Stimulated activated CD8-positive, alpha-beta memory T cell treated with anti-CD3 and anti-CD28 coated beads, Interleukin-15, amount 100 ng/mL, for 1 hour (primary cell): ENCODE results near the gene UBE2M.
"Not testable (repeated sequence)": the region's sequence is repeated elsewhere in the genome, so short reads cannot be mapped to it uniquely, and the experiment has no call there.

Source experiments
- DNase-seq: peaks from one replicate; pipeline ENCODE4 v3.0.0-alpha.2; 2020; ENCODE audit warnings: low read depth

UBE2M gene

DNA sequence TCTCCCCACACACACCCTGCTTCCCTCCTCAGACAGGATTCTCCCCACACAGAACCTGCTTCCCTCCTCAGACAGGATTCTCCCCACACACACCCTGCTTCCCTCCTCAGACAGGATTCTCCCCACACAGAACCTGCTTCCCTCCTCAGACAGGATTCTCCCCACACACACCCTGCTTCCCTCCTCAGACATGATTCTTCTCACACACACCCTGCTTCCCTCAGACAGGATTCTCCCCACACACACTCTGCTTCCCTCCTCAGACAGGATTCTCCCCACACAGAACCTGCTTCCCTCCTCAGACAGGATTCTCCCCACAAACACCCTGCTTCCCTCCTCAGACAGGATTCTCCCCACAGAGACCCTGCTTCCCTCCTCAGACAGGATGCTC lies 19.2 kb downstream of the UBE2M start:
- not testable (repeated sequence) for DNase-seq

DNA sequence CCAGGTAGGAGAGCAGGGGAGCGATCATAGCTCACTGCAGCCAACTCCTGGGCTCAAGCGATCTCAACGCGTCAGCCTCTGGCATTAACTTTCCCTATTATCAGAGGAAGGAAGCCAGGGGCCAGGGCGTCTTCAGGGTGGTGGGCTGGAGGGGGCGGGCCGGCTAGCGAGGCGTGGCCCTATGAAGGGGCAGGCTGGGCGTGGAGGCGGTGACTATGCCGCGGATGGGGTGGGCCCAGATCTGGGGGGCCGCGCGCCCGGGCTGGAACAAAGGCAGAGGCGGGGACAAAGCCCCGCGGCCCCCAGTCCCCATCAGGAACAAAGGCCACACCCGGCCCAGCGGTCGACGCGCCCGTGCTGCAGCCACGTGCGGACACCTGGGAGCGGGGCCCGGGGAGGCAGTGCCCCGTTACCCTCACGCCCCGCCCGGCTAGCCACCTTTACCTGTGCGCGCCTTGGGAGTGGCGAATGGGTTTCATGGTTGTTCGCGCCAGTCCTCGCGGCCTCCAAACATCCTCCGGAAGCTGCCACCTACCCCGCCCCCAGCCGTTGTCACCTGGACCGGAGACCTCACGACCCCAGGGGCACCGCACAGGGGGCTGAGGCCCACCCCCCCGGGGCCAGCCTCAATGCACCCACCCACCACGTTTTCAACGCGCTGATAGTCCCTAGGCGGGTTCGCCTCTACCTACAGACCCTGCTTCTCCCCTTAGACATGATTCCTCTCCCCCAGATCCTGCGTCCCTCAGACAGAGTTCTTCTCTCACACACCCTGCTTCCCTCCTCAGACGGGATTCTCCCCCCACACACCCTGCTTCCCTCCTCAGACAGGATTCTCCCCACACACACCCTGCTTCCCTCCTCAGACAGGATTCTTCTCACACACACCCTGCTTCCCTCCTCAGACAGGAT lies 19.9 kb downstream of the UBE2M start:
- DNase-seq = no peak

DNA sequence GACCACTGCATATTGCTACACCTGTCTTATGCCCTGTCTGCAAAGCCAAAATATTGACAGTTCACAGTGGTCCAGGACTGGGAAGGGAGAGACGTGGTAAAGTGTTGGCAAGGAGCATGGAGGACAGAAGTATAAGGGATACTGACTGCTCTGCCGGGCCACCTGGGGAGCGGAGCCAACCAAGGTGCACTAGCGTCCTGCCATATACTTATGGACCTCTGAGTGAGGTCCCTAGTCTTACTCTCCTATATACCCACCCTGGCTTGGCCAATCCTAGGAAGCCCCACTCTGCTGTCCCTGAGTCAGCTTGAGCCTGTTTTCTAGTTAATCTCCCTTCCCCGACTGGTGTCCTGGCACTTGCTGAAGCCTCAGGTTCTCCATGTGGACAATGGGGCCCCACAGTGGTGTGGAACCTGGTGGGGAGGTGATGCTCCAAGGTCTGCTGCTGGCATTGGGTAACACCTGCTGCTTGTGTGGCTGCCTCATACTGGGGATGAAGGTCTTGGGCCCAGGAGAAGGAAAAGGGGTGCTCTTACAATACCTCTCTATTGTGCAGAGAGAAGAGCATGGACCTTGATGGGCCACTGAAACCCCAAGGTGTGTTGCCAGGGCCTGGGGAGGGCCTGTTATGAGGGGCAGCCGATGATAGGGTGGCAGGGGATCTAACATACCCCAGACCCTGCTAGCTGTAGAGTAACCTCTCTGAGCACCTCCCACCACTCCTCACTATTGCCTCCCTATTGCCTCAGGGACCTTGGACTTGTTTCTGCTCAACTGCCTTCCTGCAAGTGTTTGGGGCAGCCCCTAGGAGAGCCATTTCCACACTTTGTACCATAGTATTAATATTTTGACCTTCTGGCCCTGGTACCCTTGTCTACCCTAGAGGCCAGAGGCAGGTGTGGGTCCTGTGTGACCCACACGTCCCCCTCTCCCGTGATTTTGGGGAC lies 21.3 kb downstream of the UBE2M start:
- no peak for DNase-seq

DNA sequence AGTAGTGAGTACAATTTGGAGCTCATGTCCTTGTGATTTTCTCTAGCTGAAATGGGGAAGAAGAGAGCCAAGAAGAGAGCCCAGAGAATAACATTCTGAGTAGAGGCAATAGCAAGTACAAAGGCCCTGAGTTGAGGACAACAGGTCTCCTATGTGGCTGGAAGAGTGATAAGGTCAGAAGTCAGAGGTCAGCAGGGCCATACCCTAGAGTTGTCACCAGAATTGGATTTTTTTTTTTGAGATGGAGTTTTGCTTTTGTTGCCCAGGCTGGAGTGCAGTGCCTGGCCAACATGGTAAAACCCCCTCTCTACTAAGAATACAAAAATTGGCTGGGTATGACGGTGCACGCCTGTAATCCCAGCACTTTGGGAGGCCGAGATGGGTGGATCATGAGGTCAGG lies 22.6 kb downstream of the UBE2M start:
- no peak for DNase-seq

DNA sequence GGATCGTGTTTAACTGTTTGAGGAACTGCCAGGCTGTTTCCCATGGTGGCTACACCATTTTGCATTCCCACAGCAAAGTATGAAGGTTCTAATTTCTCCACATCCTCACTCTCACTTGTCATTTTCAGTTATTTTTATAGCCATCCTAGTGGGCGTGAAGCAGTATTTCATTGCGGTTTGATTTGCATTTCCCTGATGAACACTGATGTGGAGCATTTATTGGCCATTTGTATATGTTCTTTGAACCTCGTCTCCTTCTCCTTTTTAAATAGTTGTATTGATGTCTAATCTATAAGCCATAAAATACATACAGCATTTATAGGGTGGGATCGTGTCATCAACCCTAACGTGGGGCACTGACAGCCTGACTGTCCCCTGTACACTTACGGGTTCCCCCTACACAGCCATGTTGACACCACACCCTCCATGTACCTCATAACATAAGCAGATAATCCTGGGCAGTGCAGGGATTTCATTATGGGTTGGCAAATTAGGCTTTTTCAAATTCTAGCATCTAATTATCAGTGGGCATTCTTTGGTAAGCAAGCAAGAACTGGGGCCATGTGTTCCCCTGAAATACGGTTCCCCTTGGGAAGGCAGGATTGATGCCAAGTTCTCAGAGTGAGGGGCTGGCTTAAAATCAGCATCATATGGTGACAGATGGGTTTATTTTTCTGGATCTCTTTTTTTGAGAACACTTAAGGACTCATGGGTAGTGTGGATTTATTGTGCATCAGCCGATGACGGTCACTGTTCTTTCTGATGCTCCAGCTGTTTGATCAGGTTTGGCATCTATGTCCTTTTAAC lies 27.2 kb downstream of the UBE2M start:
- DNase-seq = no peak

DNA sequence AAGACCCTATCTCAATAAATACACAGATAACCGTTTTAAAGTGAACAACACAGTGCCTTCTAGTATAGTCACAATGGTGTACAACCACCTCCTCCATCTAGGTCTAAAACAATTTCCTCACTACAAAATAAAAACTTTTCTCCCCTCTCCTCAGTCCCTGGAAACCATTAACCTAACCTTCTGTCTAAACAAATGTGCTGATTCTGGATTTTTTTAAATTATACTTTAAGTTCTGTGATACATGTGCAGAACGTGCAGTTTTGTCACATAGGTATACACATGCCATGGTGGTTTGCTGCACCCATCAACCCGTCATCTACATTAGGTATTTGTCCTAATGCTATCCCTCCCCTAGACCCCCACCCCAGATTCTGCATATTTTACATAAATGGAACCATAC lies 29.0 kb downstream of the UBE2M start:
- DNase-seq = no peak

DNA sequence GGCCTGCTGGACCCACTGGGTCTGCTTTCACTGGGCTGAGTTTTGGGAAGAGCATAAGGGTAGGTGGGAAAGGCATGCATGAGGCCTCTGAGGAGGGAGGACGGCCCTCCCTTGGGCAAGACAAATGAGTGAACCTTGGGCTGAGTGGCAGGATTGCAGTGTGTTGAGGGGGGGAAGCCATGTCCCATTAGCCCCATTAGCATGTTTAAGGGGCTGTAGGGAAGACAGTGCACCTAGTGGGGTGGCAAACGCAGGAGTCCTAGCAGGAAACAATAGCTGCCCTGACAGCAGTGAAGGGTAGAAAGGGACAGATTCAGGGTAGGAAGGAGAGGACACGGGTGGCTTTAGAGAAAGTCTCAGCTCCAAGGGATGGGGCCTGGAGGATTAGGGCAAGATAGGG lies 35.7 kb downstream of the UBE2M start:
- DNase-seq = no peak

DNA sequence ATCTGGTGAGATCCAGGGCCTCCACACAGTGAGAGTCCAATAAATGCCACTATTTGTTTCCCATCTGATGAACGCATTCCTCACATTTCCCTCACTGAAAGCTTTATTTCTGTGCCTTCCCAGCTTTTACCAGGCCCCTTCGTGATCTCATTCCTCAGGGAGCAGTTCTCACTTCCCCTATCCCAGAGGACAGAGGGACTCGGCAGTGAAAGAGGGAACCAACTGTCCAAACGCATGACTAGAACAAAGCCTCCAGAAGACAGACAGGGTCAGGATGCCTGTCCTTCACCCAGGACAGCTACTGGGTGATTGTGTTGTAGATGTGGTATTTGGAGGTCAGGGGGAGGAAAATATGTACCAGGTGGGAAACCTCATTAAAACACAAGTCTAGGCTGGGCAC lies 36.8 kb downstream of the UBE2M start:
- DNase-seq = no peak

DNA sequence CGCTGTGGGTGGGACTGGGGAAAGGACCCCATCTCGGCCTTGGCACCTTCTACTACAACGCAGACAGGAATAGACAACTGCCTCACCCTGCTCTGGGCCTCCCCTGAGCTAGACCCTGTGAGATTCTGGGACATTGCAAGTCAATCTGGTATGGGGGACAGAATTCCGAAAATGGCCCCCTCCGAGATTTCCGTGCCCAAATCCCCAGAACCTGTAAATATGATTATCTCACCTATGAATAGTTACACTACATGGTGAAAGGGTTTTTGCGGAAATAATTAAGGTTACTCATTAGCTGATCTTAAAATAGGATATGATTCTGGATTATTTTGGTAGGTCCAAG lies 38.2 kb downstream of the UBE2M start:
- no peak for DNase-seq

DNA sequence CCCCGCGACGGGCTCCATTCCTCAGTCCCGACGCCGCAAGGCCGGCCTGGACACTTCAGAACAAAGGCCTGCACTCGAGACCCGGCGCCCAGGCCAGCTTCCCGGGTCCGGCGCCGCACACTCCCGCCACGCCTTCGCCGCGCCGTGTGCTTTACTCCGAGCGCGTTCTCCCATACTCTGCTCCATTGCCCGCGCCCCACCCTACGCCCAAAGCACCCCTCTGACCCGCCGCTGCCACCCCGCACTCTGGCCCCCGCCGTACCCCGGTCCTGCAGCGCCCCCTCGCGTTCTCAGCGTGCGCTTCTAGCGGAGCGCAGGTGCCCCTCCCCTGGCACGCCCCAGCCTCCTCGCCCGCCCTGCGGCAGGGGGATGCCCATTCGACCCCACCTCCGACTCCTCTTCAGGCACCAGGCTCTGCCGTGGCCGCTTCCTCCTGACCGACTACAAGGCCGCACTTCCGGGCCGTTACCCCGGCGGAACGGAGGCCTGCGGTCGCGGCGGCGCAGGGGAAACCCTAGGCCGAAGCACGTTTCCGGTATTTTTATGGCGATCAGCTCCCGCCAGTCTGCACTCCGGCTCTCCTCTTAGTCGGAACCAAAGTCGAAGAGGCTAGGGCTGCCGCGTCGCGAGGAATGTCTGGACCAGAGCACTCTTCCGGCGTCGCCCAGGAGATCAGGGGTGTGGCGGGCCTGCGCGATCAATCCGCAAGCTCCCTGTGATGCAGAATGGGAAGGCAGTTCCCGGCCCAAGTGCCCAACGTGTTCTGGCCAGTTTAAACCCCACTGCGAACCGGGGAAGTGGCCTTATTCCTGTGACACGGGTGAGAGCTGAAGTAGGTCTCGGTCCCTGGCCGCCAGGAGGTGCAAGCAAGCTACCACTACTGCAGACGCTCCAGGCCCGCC lies 38.8 kb downstream of the UBE2M start, which contains the start of gene ZBTB45:
TSS of gene ZBTB45 (minus strand) at position 456 of the 902 bp plus-strand sequence. CDS start 2,137 bp downstream, outside the sequence.
- DNase-seq = peak; percentile 74

DNA sequence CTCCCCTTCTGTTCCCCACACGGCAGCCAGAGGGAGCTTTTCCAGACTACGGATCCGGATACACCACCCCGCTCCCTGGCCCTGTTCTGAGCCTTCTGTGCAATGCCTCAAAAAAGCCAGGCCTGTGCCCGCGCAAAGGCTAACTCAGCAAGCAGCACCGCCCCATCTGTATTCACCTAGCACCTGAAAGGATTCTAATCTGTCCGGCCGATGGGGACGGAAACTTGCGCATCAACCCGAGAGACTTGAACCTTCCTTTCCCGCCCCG lies 39.4 kb downstream of the UBE2M start:
- DNase-seq = no peak

DNA sequence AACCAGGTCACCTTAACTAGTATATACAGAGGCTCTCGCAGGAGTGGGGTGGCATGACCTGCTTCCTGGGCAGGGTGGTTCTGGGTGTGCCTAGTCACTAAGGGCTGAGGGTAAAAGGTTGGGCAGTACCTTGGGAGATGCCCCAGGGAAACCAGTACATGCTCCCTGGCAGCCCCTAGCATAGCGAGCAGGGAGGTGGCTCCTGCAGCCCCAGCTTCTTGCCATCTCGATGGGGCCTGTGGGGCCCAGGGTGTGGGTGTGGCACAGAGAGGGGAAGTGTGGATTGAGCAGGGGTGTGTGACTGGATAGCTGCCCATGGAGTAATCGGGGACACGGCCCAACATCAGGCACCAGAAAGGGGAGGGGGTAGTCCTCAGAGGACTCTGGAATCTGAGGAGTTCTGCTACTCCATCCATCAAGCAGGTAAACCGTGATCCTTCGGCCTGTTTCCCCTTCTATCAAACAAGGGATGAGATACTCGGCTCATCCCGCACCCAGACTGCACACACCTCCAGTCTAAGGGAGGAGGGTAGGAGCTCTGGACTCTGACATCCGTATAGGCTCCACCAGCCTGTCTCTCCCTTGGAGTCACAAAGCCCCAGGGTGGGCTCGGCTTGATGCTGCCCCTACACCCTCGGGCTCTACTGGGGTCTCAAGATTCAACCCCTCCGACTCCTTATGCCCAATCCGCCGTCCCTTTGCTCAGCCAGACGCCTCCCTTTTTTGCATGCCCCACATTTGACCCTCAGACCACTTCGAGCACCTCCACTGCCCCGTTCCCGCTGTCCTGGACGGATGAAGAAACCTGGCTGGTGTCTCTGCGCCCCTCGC lies 39.9 kb downstream of the UBE2M start:
- DNase-seq = no peak

DNA sequence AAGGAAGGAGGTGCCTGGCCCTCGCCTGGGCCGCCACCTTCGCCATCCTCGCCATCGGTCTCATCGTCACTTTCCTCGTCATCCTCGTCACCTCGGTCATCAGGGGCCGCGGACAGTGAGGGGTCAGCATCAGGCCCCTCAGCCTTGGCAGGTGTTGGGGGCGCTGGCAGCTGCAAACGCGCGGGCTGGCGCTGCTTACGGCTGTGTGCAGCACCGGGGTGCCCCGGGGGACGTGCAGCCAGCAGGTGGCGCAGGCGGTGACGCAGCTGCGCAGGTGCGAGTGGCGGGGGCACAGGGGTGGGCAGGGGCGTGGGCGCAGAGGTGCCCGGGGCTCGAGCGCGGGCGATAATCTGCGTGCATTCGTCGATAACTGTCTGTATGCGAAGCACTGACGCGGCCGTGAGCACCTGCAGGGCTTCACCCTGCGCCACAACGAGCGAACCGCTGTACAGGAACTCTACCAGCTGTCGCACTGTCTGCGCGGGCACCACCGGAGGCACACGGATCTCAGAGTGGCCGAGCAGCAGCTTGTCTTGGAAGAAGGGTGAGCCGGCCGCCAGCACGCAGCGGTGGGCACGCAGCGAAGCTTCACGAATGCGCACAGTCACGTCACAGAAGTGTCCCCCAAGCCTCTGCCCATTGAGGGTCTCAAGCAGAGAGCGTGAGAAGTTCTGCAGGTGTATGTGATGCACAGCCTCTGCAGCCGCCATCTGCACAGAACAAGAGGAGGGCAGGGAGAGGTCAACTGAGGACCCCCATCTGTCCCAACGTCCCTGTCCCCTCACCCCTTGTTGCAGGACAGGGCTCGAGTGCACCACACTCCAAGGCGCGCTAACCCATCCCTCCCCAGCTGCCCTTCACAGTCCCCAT lies 41.2 kb downstream of the UBE2M start:
- no peak for DNase-seq

DNA sequence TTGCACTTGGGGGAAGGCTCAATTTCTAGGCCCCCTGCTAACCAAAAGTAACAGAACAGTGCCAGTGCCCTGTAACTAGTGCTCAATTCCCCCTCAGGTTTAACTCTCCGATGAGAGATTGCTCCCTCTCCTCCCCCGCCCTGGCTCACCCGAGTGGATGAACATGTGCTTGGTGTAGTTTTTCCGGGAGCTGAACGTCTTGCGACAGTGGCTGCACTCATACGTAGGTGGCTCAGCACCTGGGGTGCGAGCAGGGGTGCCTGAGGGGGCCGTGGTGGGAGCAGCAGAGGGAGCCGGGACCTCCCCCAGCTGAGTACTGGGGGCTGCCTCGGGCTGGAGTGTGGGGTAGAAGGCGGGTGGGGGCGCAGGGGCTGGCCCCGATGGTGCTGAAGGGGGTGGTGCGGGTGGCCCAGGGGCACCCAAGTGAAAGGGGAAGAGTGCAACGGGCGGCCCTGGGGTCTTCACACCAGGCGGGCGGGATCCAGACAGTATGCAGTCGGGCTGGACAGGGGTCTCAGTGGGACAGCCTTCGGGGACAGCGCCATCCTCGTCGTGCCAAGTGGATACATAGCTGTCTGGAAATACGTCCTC lies 42.1 kb downstream of the UBE2M start:
- DNase-seq = no peak

DNA sequence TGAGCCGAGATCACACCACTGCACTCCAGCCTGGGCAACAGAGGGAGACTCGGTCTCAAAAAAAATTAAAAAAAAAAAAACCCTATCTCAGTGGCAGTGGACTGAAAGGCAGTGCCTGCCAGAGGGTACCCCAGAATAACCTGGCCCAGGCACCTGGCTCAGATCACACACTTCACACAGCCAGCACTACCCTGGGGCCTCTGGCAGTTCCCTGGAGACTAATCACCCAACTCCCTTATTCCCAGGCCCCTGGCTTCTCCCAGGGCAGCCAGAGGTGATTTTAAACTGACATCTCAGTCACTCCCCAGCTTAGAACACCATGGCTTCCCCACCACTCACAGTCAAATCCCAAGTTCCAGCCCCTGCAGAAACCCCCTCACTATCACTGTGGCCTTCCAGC lies 43.2 kb downstream of the UBE2M start:
- no peak for DNase-seq

DNA sequence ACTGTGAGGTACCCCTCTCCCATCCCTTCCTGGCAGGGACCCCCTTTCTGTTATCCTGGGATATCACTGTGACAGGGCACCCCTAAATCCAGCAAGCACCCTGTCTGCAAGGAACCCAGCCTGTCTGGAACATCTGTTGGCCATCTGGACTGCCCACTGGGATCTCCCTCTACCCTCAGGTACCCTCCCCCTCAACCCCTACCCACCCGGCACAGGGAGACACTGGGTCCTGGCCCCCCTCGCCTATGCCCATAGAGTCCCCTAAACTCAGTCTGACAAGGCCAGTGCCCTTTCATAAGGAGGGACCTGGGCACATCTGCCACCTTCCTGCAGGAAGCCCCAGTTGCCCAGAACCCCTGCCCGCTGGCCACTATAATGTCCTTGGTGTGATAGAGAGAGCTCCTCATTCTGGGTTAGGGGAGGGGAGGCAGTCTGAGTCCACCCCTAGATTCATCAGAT lies 43.8 kb downstream of the UBE2M start:
- no peak for DNase-seq

DNA sequence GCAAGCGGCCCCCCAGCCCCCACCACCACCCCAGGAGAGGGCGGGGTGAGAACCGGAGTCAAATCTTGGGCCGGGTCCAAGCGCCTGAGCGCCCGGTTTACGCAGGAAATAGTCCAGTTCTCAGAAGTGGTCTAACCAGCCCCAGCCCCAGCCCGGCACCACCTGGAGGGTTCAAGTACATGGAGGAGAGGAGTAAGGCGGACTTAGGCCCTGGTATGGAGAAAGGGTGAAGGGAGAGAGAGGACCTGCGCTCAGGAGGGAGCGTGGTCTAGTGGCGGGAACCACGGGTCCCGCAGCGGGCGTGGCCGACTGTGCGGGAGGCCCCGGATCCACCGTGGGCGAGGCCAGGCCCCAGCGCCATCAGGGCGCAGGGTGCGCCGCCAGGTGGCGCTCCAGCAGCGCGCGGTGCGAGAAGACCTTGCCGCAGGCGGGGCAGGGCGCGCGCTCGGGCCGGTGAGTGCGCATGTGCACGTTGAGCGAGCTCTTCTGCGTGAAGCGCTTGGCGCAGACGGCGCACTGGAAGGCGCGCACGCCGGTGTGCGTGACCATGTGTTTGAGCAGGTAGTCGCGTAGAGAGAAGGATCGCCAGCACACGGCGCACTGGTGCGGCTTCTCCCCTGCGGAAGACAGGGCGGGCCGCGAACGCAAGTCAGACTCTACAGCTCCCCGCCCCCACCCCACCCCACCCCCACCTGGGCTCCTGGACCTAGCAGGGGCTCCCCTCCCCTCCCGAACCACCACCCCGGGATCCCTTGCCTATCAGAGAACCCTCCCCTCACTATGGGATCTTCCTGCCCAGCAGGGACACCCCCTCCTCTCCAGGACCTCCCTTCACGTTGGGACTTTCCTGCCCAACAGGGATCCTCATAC lies 44.5 kb downstream of the UBE2M start:
- DNase-seq = peak; percentile 82

DNA sequence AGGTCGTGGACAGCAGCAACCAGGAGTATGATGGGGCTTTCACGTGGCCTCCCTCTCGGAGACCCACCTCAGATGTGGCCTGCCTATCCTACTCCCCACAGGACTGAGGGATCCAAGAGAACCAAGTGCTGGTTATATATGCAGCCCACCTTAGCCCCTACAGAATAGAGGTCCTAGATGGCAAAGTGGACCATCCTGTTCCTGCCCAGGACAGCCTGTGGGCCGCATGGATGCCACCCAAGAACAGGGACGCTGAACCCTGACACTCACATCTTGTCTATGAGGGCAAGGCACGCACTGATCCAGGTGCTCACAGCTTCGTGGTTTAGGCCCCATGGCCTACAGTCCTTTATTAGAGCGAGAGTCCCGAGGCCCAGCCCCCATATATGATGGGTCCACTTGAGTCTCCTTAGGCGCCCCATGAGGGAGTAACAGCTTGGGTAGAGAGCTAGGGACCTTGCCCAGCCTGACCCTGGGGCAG lies 45.2 kb downstream of the UBE2M start:
- no peak for DNase-seq
